ENCODE results near the gene AGR2.

- no peak for TF ChIP-seq TCF12 (IDR thresholded peaks at IDR 0.05; ENCODE audit: low read depth)
- no peak for TF ChIP-seq RAD21 (IDR thresholded peaks at IDR 0.05; ENCODE audit: low read depth)
- no peak for TF ChIP-seq EGR1 (IDR thresholded peaks at IDR 0.05)
- no peak for TF ChIP-seq CEBPB (IDR thresholded peaks at IDR 0.05)
- no peak for TF ChIP-seq FOXM1 (IDR thresholded peaks at IDR 0.05; ENCODE audit: borderline replicate concordance, low read depth)
- TF ChIP-seq NFIC (IDR thresholded peaks at IDR 0.05), result no peak
- TF ChIP-seq REST (IDR thresholded peaks at IDR 0.05; ENCODE audit: low read depth), result no peak
- no peak for TF ChIP-seq MAX (IDR thresholded peaks at IDR 0.05)
- TF ChIP-seq TAF1 (IDR thresholded peaks at IDR 0.05; ENCODE audit: low read depth), result no peak
- TF ChIP-seq CREB1 (IDR thresholded peaks at IDR 0.05; ENCODE audit: low read depth), result no peak
- TF ChIP-seq ZBTB7A (IDR thresholded peaks at IDR 0.05; ENCODE audit: low read depth), result no peak
- no peak for TF ChIP-seq EP300 (IDR thresholded peaks at IDR 0.05; ENCODE audit: borderline replicate concordance)
- TF ChIP-seq YY1 (IDR thresholded peaks at IDR 0.05; ENCODE audit: low read depth), result no peak
Measured at GRCh38 chr7:16791905-16792698, 12.7 kb downstream of the AGR2 start.

All from Ishikawa (cell line).